ENCODE data around the gene HACL1.
"Not testable (repeated sequence)": the region's sequence is repeated elsewhere in the genome, so short reads cannot be mapped to it uniquely, and the experiment has no call there.

HACL1 gene

GRCh38 chr3:15631426-15632211 lies 30.2 kb upstream of the HACL1 start:
- in situ Hi-C loops (cut with HindIII; ENCODE audit: low sequenced_read_pairs): loop anchor here (25.0 kb wide), 1 partner anchor 606 kb away; no protein-coding TSS in a partner anchor
- TF ChIP-seq CTCF (IDR thresholded peaks at IDR 0.05; ENCODE audit: low read depth, low read length, missing control alignments): no peak
- DNase-seq (ENCODE audit: low read depth): no peak

GRCh38 chr3:15630646-15631350 lies 29.4 kb upstream of the HACL1 start:
- H3K4me3 ChIP-seq (ENCODE audit: low read depth, low read length): no peak overlapping the region
- TF ChIP-seq CTCF (IDR thresholded peaks at IDR 0.05; ENCODE audit: low read depth, low read length, missing control alignments): no peak
- DNase-seq (ENCODE audit: low read depth): no peak
- in situ Hi-C loops (cut with HindIII; ENCODE audit: low sequenced_read_pairs): loop anchor here (25.0 kb wide), 1 partner anchor 607 kb away; no protein-coding TSS in a partner anchor

More at GRCh38 chr3:15631426-15632211, 30.2 kb upstream of the HACL1 start:
- H3K4me3 ChIP-seq (ENCODE audit: low read depth, low read length): no peak overlapping the region

GRCh38 chr3:15629860-15630597 lies 28.7 kb upstream of the HACL1 start:
- peak; percentile 71 for TF ChIP-seq CTCF (IDR thresholded peaks at IDR 0.05; ENCODE audit: low read depth, low read length, missing control alignments)
- DNase-seq (ENCODE audit: low read depth): peak; percentile 79
- in situ Hi-C loops (cut with HindIII; ENCODE audit: low sequenced_read_pairs): loop anchor here (25.0 kb wide), 1 partner anchor 607 kb away; no protein-coding TSS in a partner anchor
- no peak overlapping the region for H3K4me3 ChIP-seq (ENCODE audit: low read depth, low read length)

- DNase-seq (ENCODE audit: low read depth): no peak
- TF ChIP-seq CTCF (IDR thresholded peaks at IDR 0.05; ENCODE audit: low read depth, low read length, missing control alignments): no peak
- no peak overlapping the region for H3K4me3 ChIP-seq (ENCODE audit: low read depth, low read length)
- in situ Hi-C loops (cut with HindIII; ENCODE audit: low sequenced_read_pairs): loop anchor here (25.0 kb wide), 1 partner anchor 608 kb away; no protein-coding TSS in a partner anchor
Measured at GRCh38 chr3:15628967-15629366, 27.6 kb upstream of the HACL1 start.

GRCh38 chr3:15623535-15624440 lies 22.4 kb upstream of the HACL1 start:
- TF ChIP-seq CTCF (IDR thresholded peaks at IDR 0.05; ENCODE audit: low read depth, low read length, missing control alignments): no peak
- in situ Hi-C loops (cut with HindIII; ENCODE audit: low sequenced_read_pairs): no loop called here
- H3K4me3 ChIP-seq (ENCODE audit: low read depth, low read length): no peak overlapping the region
- no peak for DNase-seq (ENCODE audit: low read depth)

GRCh38 chr3:15619659-15620464 lies 18.5 kb upstream of the HACL1 start:
- H3K4me3 ChIP-seq (ENCODE audit: low read depth, low read length); DNase-seq (ENCODE audit: low read depth); in situ Hi-C loops (cut with HindIII; ENCODE audit: low sequenced_read_pairs): not testable (repeated sequence)
